ENCODE results near the gene NTM.

DNA sequence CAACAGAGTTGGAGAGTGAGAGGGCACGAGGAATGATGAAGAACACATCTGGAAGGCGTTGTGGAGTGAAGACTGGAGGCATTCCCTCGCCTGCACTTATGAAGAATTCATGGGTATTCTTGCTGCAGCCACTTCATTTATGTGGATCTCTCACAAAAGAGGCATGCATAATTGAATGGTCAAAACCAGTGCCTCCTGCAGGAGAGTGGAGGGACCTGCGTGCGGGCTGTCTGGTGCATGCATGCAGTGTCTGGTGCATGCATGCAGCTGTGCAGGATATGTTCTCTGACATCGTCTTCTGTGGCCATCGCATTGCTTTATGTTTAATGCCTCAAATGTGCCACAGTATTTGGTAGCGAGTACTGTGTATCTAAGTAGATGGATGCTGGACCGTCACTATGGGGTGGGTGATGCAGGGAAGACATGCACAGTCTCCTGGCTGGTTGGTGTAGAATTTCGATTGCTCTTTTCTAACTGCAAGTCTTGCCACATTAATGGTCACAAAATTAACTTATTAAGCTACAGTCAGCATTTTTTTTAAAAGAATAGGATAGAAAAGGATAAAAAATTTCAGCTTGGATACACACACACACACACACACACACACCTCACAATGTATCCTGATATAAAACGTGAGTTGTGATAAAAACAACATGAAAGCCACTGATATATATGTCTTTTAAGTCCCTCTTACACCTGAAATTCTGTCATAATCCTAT lies 20.9 kb upstream of the NTM start:
- TF ChIP-seq POLR2A (IDR thresholded peaks at IDR 0.05; ENCODE audit: low read depth, low read length) = no peak
- TF ChIP-seq POLR2AphosphoS5 (IDR thresholded peaks at IDR 0.05; ENCODE audit: low read depth, low read length) = no peak

All from GM12892 (cell line).